Left colon (tissue), 2 donors: ENCODE results near the gene DLX4. TPM values are rescaled to one million over a fixed set of nuclear protein-coding genes. Genes with fewer than 3 reads are reported as not detected.

Source experiments
- ATAC-seq: fragments of 200-7000 bp; cut with Tn5 transposase; one replicate; pipeline ENCODE4 v1.9.1; 2020; ENCODE audit warnings: mild to moderate bottlenecking, moderate library complexity
- DNase-seq, 2 donors: peaks; one replicate each; pipeline ENCODE4 v3.0.0-alpha.2; 2020
- intact Hi-C, 2 donors: fragments of 100-400 bp; cut with DNase I in 1 of 2; cut with micrococcal nuclease in 1 of 2; formaldehyde crosslinking; loops; one replicate each; pipeline versions ENCODE4 v1.11.2 to v1.14.0; 2022; cut with DNase I, micrococcal nuclease
- total RNA-seq, 2 donors: library from RNA; stranded (reverse); fragmentation: NEBNext Ultra II Directional; extraction: Animal tissue kit (Norgen Biotek cat#: 25700); gene quantifications; one replicate each; pipeline ENCODE4 v1.2.1, GENCODE V29; 2021
- donor health status: DM: no; HTN: no; CAD: no.
- donor health status: DM: yes; HTN: yes; CAD: no.

The DLX4 gene
- total RNA-seq, 2 donors from 2014 or later: 0.20 TPM; not detected in 1

GRCh38 chr17:49965524-49965909 is 3.5 kb upstream of the DLX4 start:
- intact Hi-C loops: no loop called here
- no peak for ATAC-seq
- no peak for DNase-seq

- DNase-seq (no peak), ATAC-seq (no peak)
- intact Hi-C loops: no loop called here
Measured at GRCh38 chr17:49966767-49967166, 2.2 kb upstream of the DLX4 start.

- DNase-seq: no peak
- ATAC-seq: no peak
- intact Hi-C loops: no loop called here
Measured at GRCh38 chr17:49967205-49967604, 1.8 kb upstream of the DLX4 start.

GRCh38 chr17:49967621-49968404 is 1.2 kb upstream of the DLX4 start:
- intact Hi-C loops: no loop called here
- no peak for DNase-seq
- ATAC-seq: no peak

- intact Hi-C loops: no loop called here
- peak; percentile 62 to 68 for DNase-seq
- peak; percentile 83 for ATAC-seq
Measured at GRCh38 chr17:49968405-49969133, 421 bp upstream of the DLX4 start.

GRCh38 chr17:49969795-49970389 is 902 bp downstream of the DLX4 start:
- intact Hi-C loops: no loop called here
- ATAC-seq: no peak
- no peak for DNase-seq

- intact Hi-C loops: no loop called here
- DNase-seq: no peak
- ATAC-seq: no peak
Measured at GRCh38 chr17:49970498-49970897, 1.5 kb downstream of the DLX4 start.

- DNase-seq: no peak
- intact Hi-C loops: no loop called here
- ATAC-seq: no peak
Measured at GRCh38 chr17:49971199-49971847, 2.3 kb downstream of the DLX4 start.

- DNase-seq (no peak), ATAC-seq (no peak)
- intact Hi-C loops: no loop called here
Measured at GRCh38 chr17:49971848-49972485, 3.0 kb downstream of the DLX4 start.

GRCh38 chr17:49972486-49973270 is 3.7 kb downstream of the DLX4 start:
- DNase-seq (no peak), ATAC-seq (peak; percentile 25)
- intact Hi-C loops: no loop called here

- ATAC-seq: no peak
- intact Hi-C loops: no loop called here
- DNase-seq: no peak
Measured at GRCh38 chr17:49973271-49973615, 4.3 kb downstream of the DLX4 start.

- intact Hi-C loops: no loop called here
- DNase-seq: no peak
- no peak for ATAC-seq
Measured at GRCh38 chr17:49975531-49975930, 6.5 kb downstream of the DLX4 start.

GRCh38 chr17:49976163-49976827 is 7.3 kb downstream of the DLX4 start:
- DNase-seq: no peak
- peak; percentile 54 for ATAC-seq
- intact Hi-C loops: no loop called here

GRCh38 chr17:49976828-49977202 is 7.8 kb downstream of the DLX4 start:
- no peak for DNase-seq
- no peak for ATAC-seq
- intact Hi-C loops: no loop called here

- DNase-seq (no peak), ATAC-seq (no peak)
- intact Hi-C loops: no loop called here
Measured at GRCh38 chr17:49977463-49978389, 8.7 kb downstream of the DLX4 start.

- no peak for ATAC-seq
- intact Hi-C loops: no loop called here
- no peak for DNase-seq
Measured at GRCh38 chr17:49978501-49978900, 9.5 kb downstream of the DLX4 start.
